ENCODE measurements around the gene ASIC4. TPM values are rescaled to one million over a fixed set of nuclear protein-coding genes. Genes with fewer than 3 reads are reported as not detected.

The ASIC4 gene
- total RNA-seq, 1 experiment from 2014 or later: 0.21 TPM

DNA sequence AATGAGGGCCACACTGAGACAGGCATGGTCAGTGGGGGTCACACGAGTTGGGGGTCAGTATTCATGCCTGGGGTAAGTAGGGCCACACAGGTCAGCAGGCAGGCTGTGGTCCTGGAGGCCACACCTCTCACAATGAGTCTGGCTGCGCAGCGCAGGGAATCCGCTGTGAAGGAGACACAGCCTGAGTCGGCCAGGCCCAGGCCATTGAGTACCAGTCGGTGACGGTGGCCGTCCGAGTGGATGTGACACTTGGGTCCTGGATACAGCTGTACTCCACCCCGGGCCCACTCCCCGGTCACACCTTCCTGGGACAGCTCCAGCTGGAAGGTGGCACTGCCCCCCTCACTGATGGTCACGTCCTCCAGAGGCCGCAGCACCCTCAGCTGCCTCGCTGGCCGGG, 40.1 kb downstream of the ASIC4 start:
- Histone ChIP-seq H3K36me3 (ENCODE audit: control insufficient read depth, insufficient read depth, low read length) (no peaks in the 10 kb centered on the region), H3K4me3 (ENCODE audit: low read depth in 2 of 2, low read length in 2 of 2) (no peak overlapping the region), H3K27ac (ENCODE audit: low read length) (no peak overlapping the region), H3K9me3 (ENCODE audit: control insufficient read depth, insufficient read depth, low read depth, low read length) (no peaks in the 10 kb centered on the region), H3K27me3 (ENCODE audit: control insufficient read depth, insufficient read depth, low read length) (no peaks in the 10 kb centered on the region), H3K4me1 (ENCODE audit: control insufficient read depth, insufficient read depth, low read length) (peaks cover 3% of the 10 kb centered on the region; the same call in 1 of the 2 replicates)
- TF ChIP-seq TCF7L2 (IDR thresholded peaks at IDR 0.05; ENCODE audit: low read depth, low read length): no peak
- no peak for TF ChIP-seq REST (IDR thresholded peaks at IDR 0.05; ENCODE audit: insufficient read depth in 1 of 2, low read depth in 2 of 2, low read length in 1 of 2)
- TF ChIP-seq, protein P1, sequence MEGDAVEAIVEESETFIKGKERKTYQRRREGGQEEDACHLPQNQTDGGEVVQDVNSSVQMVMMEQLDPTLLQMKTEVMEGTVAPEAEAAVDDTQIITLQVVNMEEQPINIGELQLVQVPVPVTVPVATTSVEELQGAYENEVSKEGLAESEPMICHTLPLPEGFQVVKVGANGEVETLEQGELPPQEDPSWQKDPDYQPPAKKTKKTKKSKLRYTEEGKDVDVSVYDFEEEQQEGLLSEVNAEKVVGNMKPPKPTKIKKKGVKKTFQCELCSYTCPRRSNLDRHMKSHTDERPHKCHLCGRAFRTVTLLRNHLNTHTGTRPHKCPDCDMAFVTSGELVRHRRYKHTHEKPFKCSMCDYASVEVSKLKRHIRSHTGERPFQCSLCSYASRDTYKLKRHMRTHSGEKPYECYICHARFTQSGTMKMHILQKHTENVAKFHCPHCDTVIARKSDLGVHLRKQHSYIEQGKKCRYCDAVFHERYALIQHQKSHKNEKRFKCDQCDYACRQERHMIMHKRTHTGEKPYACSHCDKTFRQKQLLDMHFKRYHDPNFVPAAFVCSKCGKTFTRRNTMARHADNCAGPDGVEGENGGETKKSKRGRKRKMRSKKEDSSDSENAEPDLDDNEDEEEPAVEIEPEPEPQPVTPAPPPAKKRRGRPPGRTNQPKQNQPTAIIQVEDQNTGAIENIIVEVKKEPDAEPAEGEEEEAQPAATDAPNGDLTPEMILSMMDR (IDR thresholded peaks at IDR 0.05): no peak
- no peak for TF ChIP-seq POLR2AphosphoS5 (IDR thresholded peaks at IDR 0.05; ENCODE audit: low read depth, low read length)
- no peak for TF ChIP-seq SIN3A (IDR thresholded peaks at IDR 0.05; ENCODE audit: borderline replicate concordance, insufficient read depth, low read depth, low read length)
- no peak for ATAC-seq
- intact Hi-C loops (cut with micrococcal nuclease; ENCODE audit: unreplicated experiment): no loop called here
- ChIA-PET POLR2A (no interaction called here), CTCF (no interaction called here)
- DNase-seq (ENCODE audit: low read depth, low spot score): no peak
- no TSS peak for BruUV-seq (replicated peaks)
- in situ Hi-C loops (cut with HindIII; ENCODE audit: low pct_unique_long_range_greater_than_20kb, low sequenced_read_pairs): no loop called here

GRCh38 chr2:219555956-219556355, 41.7 kb downstream of the ASIC4 start:
- no peak for DNase-seq (ENCODE audit: low read depth, low spot score)
- no peak for TF ChIP-seq TCF7L2 (IDR thresholded peaks at IDR 0.05; ENCODE audit: low read depth, low read length)
- TF ChIP-seq, protein P1 (IDR thresholded peaks at IDR 0.05): no peak
- TF ChIP-seq SIN3A (IDR thresholded peaks at IDR 0.05; ENCODE audit: borderline replicate concordance, insufficient read depth, low read depth, low read length): no peak
- no peaks in the 10 kb centered on the region for H3K27me3 ChIP-seq (ENCODE audit: control insufficient read depth, insufficient read depth, low read length)
- ChIA-PET POLR2A (no interaction called here), CTCF (no interaction called here)
- H3K27ac ChIP-seq (ENCODE audit: low read length): no peak overlapping the region
- BruUV-seq (replicated peaks): no TSS peak
- no peak overlapping the region for H3K4me3 ChIP-seq (ENCODE audit: low read depth in 2 of 2, low read length in 2 of 2)
- H3K4me1 ChIP-seq (ENCODE audit: control insufficient read depth, insufficient read depth, low read length): peaks cover 3% of the 10 kb centered on the region; the same call in 1 of the 2 replicates
- in situ Hi-C loops (cut with HindIII; ENCODE audit: low pct_unique_long_range_greater_than_20kb, low sequenced_read_pairs) (no loop called here), intact Hi-C loops (cut with micrococcal nuclease; ENCODE audit: unreplicated experiment) (no loop called here)
- no peaks in the 10 kb centered on the region for H3K9me3 ChIP-seq (ENCODE audit: control insufficient read depth, insufficient read depth, low read depth, low read length)
- no peaks in the 10 kb centered on the region for H3K36me3 ChIP-seq (ENCODE audit: control insufficient read depth, insufficient read depth, low read length)
- no peak for ATAC-seq
